A549 treated with Mapracorat at 1 μM for 4 hours (cell line): ENCODE data around the gene TAF10. TPM values are rescaled to one million over a fixed set of nuclear protein-coding genes. Genes with fewer than 3 reads are reported as not detected.

Experiments
- total RNA-seq: library from RNA; stranded (reverse); fragments of 200-300 nt; extraction: Qiagen RNA extraction; gene quantifications from 5 replicates; pipeline ENCODE4 v1.2.3, GENCODE V29; 2022

The TAF10 gene
- 205 to 228 TPM (median 219 TPM) in 5 replicates for total RNA-seq

GRCh38 chr11:6612213-6613041, at the start of gene TAF10:
TSS of gene TAF10 (minus strand) at chr11:6612216. CDS start at chr11:6612189, 27 bp downstream.

GRCh38 chr11:6655790-6656583, 44.0 kb upstream of the TAF10 start, which contains the start of gene DCHS1:
TSS of gene DCHS1 (minus strand) at chr11:6655809. CDS start at chr11:6641613, 14,196 bp downstream.

GRCh38 chr11:6619004-6619745, 7.2 kb upstream of the TAF10 start, which contains the start of gene TPP1:
TSS of gene TPP1 (minus strand) at chr11:6619422. CDS start at chr11:6619400, 22 bp downstream.

GRCh38 chr11:6603287-6604080, 8.5 kb downstream of the TAF10 start, which contains the start of the genes ILK and RRP8:
TSS of gene ILK (plus strand) at chr11:6603774. CDS start at chr11:6604272, 498 bp downstream.
TSS of gene RRP8 (minus strand) at chr11:6603616. CDS start at chr11:6603502, 114 bp downstream.

Other genes starting within 250 kb of the TAF10 start
- gene SMPD1, start 221.7 kb downstream of the TAF10 start, total RNA-seq: 9.3 to 11.4 TPM (median 10.9 TPM) in 5 replicates
- 18.0 to 19.7 TPM (median 18.6 TPM) in 5 replicates for gene APBB1, start 193.1 kb downstream of the TAF10 start, total RNA-seq
- 0.27 to 0.75 TPM (median 0.59 TPM) in 5 replicates for gene HPX, start 171.2 kb downstream of the TAF10 start, total RNA-seq
- 13.8 to 22.2 TPM (median 20.0 TPM) in 5 replicates for gene TRIM3, start 138.3 kb downstream of the TAF10 start, total RNA-seq
- gene ARFIP2, start 130.9 kb downstream of the TAF10 start, total RNA-seq: 52.0 to 56.2 TPM (median 52.8 TPM) in 5 replicates
- gene TIMM10B, start 130.7 kb downstream of the TAF10 start, total RNA-seq: 24.5 to 32.9 TPM (median 31.0 TPM) in 5 replicates
- 2.2 to 4.1 TPM (median 3.3 TPM) in 5 replicates for gene DNHD1, start 114.9 kb downstream of the TAF10 start, total RNA-seq
- 28.7 to 36.9 TPM (median 31.5 TPM) in 5 replicates for gene RRP8, start 8.6 kb downstream of the TAF10 start, total RNA-seq
- 106 to 120 TPM (median 115 TPM) in 5 replicates for gene ILK, start 8.4 kb downstream of the TAF10 start, total RNA-seq
- gene TPP1, start 7.2 kb upstream of the TAF10 start, total RNA-seq: 40.1 to 48.0 TPM (median 45.5 TPM) in 5 replicates
- gene DCHS1, start 43.6 kb upstream of the TAF10 start, total RNA-seq: 0.06 to 0.12 TPM (median 0.10 TPM) in 5 replicates
- gene MRPL17, start 71.1 kb upstream of the TAF10 start, total RNA-seq: 86.2 to 114 TPM (median 99.7 TPM) in 5 replicates
- gene OR2AG2, start 159.8 kb upstream of the TAF10 start, total RNA-seq: 0.03 TPM in 1 of 5 replicates, not detected in the others
- gene OR2AG1, start 170.8 kb upstream of the TAF10 start, total RNA-seq: not detected in 5 replicates
- gene OR6A2, start 187.5 kb upstream of the TAF10 start, total RNA-seq: not detected in 5 replicates
- not detected in 5 replicates for gene OR10A5, start 233.5 kb upstream of the TAF10 start, total RNA-seq